T-helper 2 cell treated with Interferon-gamma antibody and Interleukin-4, amounts not matched to agents 100 ng/mL and 5 ng/mL, for 36 hours (primary cell): ENCODE results near the gene CPA4. TPM values are rescaled to one million over a fixed set of nuclear protein-coding genes. Genes with fewer than 3 reads are reported as not detected.

Source experiments
- intact Hi-C: fragments of 100-400 bp; cut with micrococcal nuclease; formaldehyde crosslinking; loops from one replicate; pipeline ENCODE4 v1.15.1; 2023
- total RNA-seq: library from RNA; stranded (reverse); gene quantifications from 2 replicates; pipeline ENCODE4 v1.2.3, GENCODE V29; 2022

The CPA4 gene
- total RNA-seq, 1 donor from 2014 or later: not detected

- intact Hi-C loops: no loop called here
Observed at GRCh38 chr7:130344271-130344866, 51.4 kb downstream of the CPA4 start, which contains the start of gene CPA5. CPA5 (plus strand) TSS chr7:130344816; CDS start chr7:130346486, 1,670 bp downstream.

GRCh38 chr7:130345136-130345535 lies 52.2 kb downstream of the CPA4 start:
- intact Hi-C loops: no loop called here

- intact Hi-C loops: no loop called here
Observed at GRCh38 chr7:130345725-130346124, 52.8 kb downstream of the CPA4 start.

GRCh38 chr7:130346177-130346905 lies 53.4 kb downstream of the CPA4 start:
- intact Hi-C loops: no loop called here

- intact Hi-C loops: no loop called here
Observed at GRCh38 chr7:130346941-130347340, 54.0 kb downstream of the CPA4 start.

GRCh38 chr7:130349911-130350782 lies 57.2 kb downstream of the CPA4 start:
- intact Hi-C loops: no loop called here

- intact Hi-C loops: no loop called here
Observed at GRCh38 chr7:130350945-130351790, 58.2 kb downstream of the CPA4 start.

GRCh38 chr7:130351791-130352090 lies 58.8 kb downstream of the CPA4 start:
- intact Hi-C loops: no loop called here

- intact Hi-C loops: no loop called here
Observed at GRCh38 chr7:130352194-130353074, 59.5 kb downstream of the CPA4 start.

GRCh38 chr7:130353196-130353595 lies 60.2 kb downstream of the CPA4 start:
- intact Hi-C loops: no loop called here

GRCh38 chr7:130356121-130356875 lies 63.3 kb downstream of the CPA4 start:
- intact Hi-C loops: no loop called here

GRCh38 chr7:130356876-130357611 lies 64.1 kb downstream of the CPA4 start:
- intact Hi-C loops: no loop called here

- intact Hi-C loops: no loop called here
Observed at GRCh38 chr7:130358471-130358870, 65.5 kb downstream of the CPA4 start.

GRCh38 chr7:130359276-130359857 lies 66.4 kb downstream of the CPA4 start:
- intact Hi-C loops: no loop called here

- intact Hi-C loops: no loop called here
Observed at GRCh38 chr7:130360518-130360917, 67.6 kb downstream of the CPA4 start.

GRCh38 chr7:130361681-130362080 lies 68.7 kb downstream of the CPA4 start:
- intact Hi-C loops: no loop called here

- intact Hi-C loops: no loop called here
Observed at GRCh38 chr7:130362251-130362816, 69.4 kb downstream of the CPA4 start.
